Esophagus squamous epithelium (tissue), 5 donors: ENCODE data around the gene KMT5B. TPM values are rescaled to one million over a fixed set of nuclear protein-coding genes. Genes with fewer than 3 reads are reported as not detected.

Experiments used
- DNase-seq: peaks from one replicate; lab custom pipeline; 2025; lab: John Stamatoyannopoulos, UW
- H3K27ac ChIP-seq, 4 donors: fragments of 200-600 bp; sonication (generic); one replicate each; pipeline ENCODE4 v1.5.1; 2016 to 2019; ENCODE audit warnings: mild to moderate bottlenecking in 1 of 4
- H3K27me3 ChIP-seq, 4 donors: fragments of 200-600 bp; sonication (generic); 1 replicate in 3 of 4; 2 replicates in 1 of 4; pipeline versions ENCODE4 v1.5.1 to v1.6.0; 2017 to 2021; ENCODE audit warnings: antibody characterized with exemption in 1 of 4
- H3K36me3 ChIP-seq, 3 donors: fragments of 200-600 bp; sonication (generic); one replicate each; pipeline ENCODE4 v1.5.1; 2016 to 2019
- H3K4me1 ChIP-seq, 3 donors: fragments of 200-600 bp; sonication (generic); one replicate each; pipeline ENCODE4 v1.5.1; 2017 to 2019
- H3K4me3 ChIP-seq, 4 donors: fragments of 200-600 bp; sonication (generic); 1 replicate in 3 of 4; 2 replicates in 1 of 4; pipeline ENCODE4 v1.5.1; 2016 to 2019; ENCODE audit warnings: mild to moderate bottlenecking in 2 of 4, moderate library complexity in 1 of 4
- H3K9me3 ChIP-seq, 3 donors: fragments of 200-600 bp; sonication (generic); one replicate each; pipeline ENCODE4 v1.5.1; 2016 to 2019
- CTCF ChIP-seq, 6 experiments: fragments of 450-650 bp in 4 of 6; fragments of 200-600 bp in 2 of 6; sonication (generic) in 2 of 6; IDR thresholded peaks; one replicate each; pipeline ENCODE4 v1.5.1; 2016 to 2019; ENCODE audit warnings: antibody characterized with exemption in 6 of 6, mild to moderate bottlenecking in 4 of 6, moderate library complexity in 4 of 6
- POLR2A ChIP-seq, 4 donors: fragments of 450-650 bp; IDR thresholded peaks; one replicate each; pipeline ENCODE4 v1.6.1; 2017; ENCODE audit warnings: antibody characterized with exemption in 4 of 4, mild to moderate bottlenecking in 4 of 4, moderate library complexity in 3 of 4
- WGBS, 2 donors: methylation state at CpG; one replicate each; pipeline ENCODE4 v1.1.5; 2018; 5-methylcytosine and 5-hydroxymethylcytosine counted together
- intact Hi-C: fragments of 100-400 bp; cut with DNase I; formaldehyde crosslinking; loops from one replicate; pipeline ENCODE4 v1.15.0; 2022
- total RNA-seq, 4 donors: library from RNA; depleted of rRNA; stranded (reverse); fragments of >200 nt; gene quantifications; one replicate each; pipeline ENCODE4 v1.1.0, GENCODE V29; 2016
- donor health status: DM: yes; HTN: yes; CAD: no.

The KMT5B gene
- total RNA-seq, 4 donors from 2014 or later, result 18.4 to 37.6 (median 21.9) TPM

GRCh38 chr11:68181719-68182451 is 31.2 kb downstream of the KMT5B start:
- Histone ChIP-seq H3K9me3 (no peaks in the 10 kb centered on the region), H3K27ac (no peak overlapping the region), H3K36me3 (peaks cover 0 to 100% (median 8%) of the 10 kb centered on the region in 3 donors), H3K27me3 (no peaks in the 10 kb centered on the region), H3K4me3 (no peak overlapping the region), H3K4me1 (peaks cover 0 to 4% (median 0%) of the 10 kb centered on the region in 3 donors)
- TF ChIP-seq POLR2A (IDR thresholded peaks at IDR 0.05), result no peak
- TF ChIP-seq CTCF (IDR thresholded peaks at IDR 0.05), result no peak
- no peak for DNase-seq
- WGBS, 2 donors, result 75 to 94% methylated on average over 7 of the region's 7 CpGs
- intact Hi-C loops, result no loop called here

- no peaks in the 10 kb centered on the region for H3K27me3 ChIP-seq
- intact Hi-C loops, result no loop called here
- peaks cover 0 to 4% (median 0%) of the 10 kb centered on the region in 3 donors for H3K4me1 ChIP-seq
- WGBS, 2 donors, result 83 to 87% methylated on average over 2 of the region's 2 CpGs
- TF ChIP-seq POLR2A (IDR thresholded peaks at IDR 0.05) (no peak), CTCF (IDR thresholded peaks at IDR 0.05) (no peak)
- no peak overlapping the region for H3K4me3 ChIP-seq
- no peaks in the 10 kb centered on the region for H3K9me3 ChIP-seq
- no peak overlapping the region for H3K27ac ChIP-seq
- peaks cover 0 to 100% (median 3%) of the 10 kb centered on the region in 3 donors for H3K36me3 ChIP-seq
- DNase-seq, result no peak
Observed at GRCh38 chr11:68179847-68180246, 33.2 kb downstream of the KMT5B start.

- Histone ChIP-seq H3K4me1 (peaks cover 0 to 4% (median 0%) of the 10 kb centered on the region in 3 donors), H3K36me3 (peaks cover 0 to 100% (median 21%) of the 10 kb centered on the region in 3 donors), H3K27me3 (no peaks in the 10 kb centered on the region), H3K27ac (no peak overlapping the region), H3K9me3 (no peaks in the 10 kb centered on the region), H3K4me3 (no peak overlapping the region)
- intact Hi-C loops, result no loop called here
- no peak for DNase-seq
- 65 to 75% methylated on average over 5 of the region's 5 CpGs for WGBS, 2 donors
- TF ChIP-seq POLR2A (IDR thresholded peaks at IDR 0.05), result no peak
- TF ChIP-seq CTCF (IDR thresholded peaks at IDR 0.05), result no peak
Observed at GRCh38 chr11:68177877-68178276, 35.2 kb downstream of the KMT5B start.

GRCh38 chr11:68173926-68174325 is 39.2 kb downstream of the KMT5B start:
- no peak overlapping the region for H3K27ac ChIP-seq
- no peaks in the 10 kb centered on the region for H3K4me1 ChIP-seq
- TF ChIP-seq POLR2A (IDR thresholded peaks at IDR 0.05), result no peak
- TF ChIP-seq CTCF (IDR thresholded peaks at IDR 0.05), result no peak
- peaks cover 0 to 100% (median 45%) of the 10 kb centered on the region in 3 donors for H3K36me3 ChIP-seq
- DNase-seq, result no peak
- no peak overlapping the region for H3K4me3 ChIP-seq
- no peaks in the 10 kb centered on the region for H3K27me3 ChIP-seq
- intact Hi-C loops, result no loop called here
- WGBS, 2 donors, result 70 to 97% methylated on average over 4 of the region's 4 CpGs
- no peaks in the 10 kb centered on the region for H3K9me3 ChIP-seq

GRCh38 chr11:68169442-68169841 is 43.7 kb downstream of the KMT5B start:
- no peaks in the 10 kb centered on the region for H3K27me3 ChIP-seq
- peaks cover 0 to 3% (median 0%) of the 10 kb centered on the region in 3 donors for H3K4me1 ChIP-seq
- TF ChIP-seq CTCF (IDR thresholded peaks at IDR 0.05) (no peak), POLR2A (IDR thresholded peaks at IDR 0.05) (no peak)
- H3K27ac ChIP-seq, result no peak overlapping the region
- intact Hi-C loops, result no loop called here
- no peak overlapping the region for H3K4me3 ChIP-seq
- H3K9me3 ChIP-seq, result no peaks in the 10 kb centered on the region
- H3K36me3 ChIP-seq, result peaks cover 15 to 100% (median 59%) of the 10 kb centered on the region in 3 donors
- DNase-seq, result no peak
